ENCODE results near the gene MPZL3. TPM values are rescaled to one million over a fixed set of nuclear protein-coding genes. Genes with fewer than 3 reads are reported as not detected.

The MPZL3 gene
- polyA plus RNA-seq, 1 of the 3 experiments (the other 2 are of a cell fraction): 0.38 TPM

- TF ChIP-seq FOSL2 (IDR thresholded peaks at IDR 0.05; ENCODE audit: borderline replicate concordance, low read depth) (peak; percentile 20; the same call in 1 of the 2 replicates), EP300 (IDR thresholded peaks at IDR 0.05; ENCODE audit: borderline replicate concordance in 1 of 2, low read depth in 1 of 2, low read length in 1 of 2) (no peak)
- 7% methylated on average over 1 of the region's 1 CpG for WGBS (ENCODE audit: low lambda C conversion rate)
- DNase-seq: no peak
- no peaks in the 10 kb centered on the region for H3K9me2 ChIP-seq
- H3K36me3 ChIP-seq (replicated peaks in 1 of 2; ENCODE audit: control insufficient read depth in 1 of 2, insufficient read depth in 2 of 2, low read length in 1 of 2): no peaks in the 10 kb centered on the region
- no peak overlapping the region for H2AFZ ChIP-seq (ENCODE audit: low read depth)
- CTCF ChIA-PET: interaction anchor here (1.1 kb wide), 1 partner anchor 34 kb away, joined by 4 read pairs; no protein-coding TSS in a partner anchor
- H3K27me3 ChIP-seq (ENCODE audit: insufficient read depth): no peaks in the 10 kb centered on the region
- H3F3A ChIP-seq (replicated peaks; ENCODE audit: insufficient read depth): no peaks in the 10 kb centered on the region
- no peak overlapping the region; a peak in 1 of 4 replicates for H3K27ac ChIP-seq (ENCODE audit: low read depth in 2 of 2, low read length in 1 of 2)
- peaks cover 0 to 3% of the 10 kb centered on the region in 2 experiments; a peak in 1 of 4 replicates for H3K4me1 ChIP-seq (ENCODE audit: control insufficient read depth in 1 of 2, insufficient read depth in 2 of 2, low read depth in 1 of 2, low read length in 1 of 2)
- POLR2A ChIA-PET: interaction anchor here (0.6 kb wide), 1 partner anchor 62 kb away, joined by 3 read pairs; no protein-coding TSS in a partner anchor
- no peak overlapping the region; the same call in 1 of the 2 replicates for H3K9ac ChIP-seq
- H3K79me2 ChIP-seq (ENCODE audit: insufficient read depth): no peaks in the 10 kb centered on the region
- H3K4me2 ChIP-seq: peak overlapping the region; percentile 13; the same call in 1 of the 2 replicates
- no peaks in the 10 kb centered on the region for H3K9me3 ChIP-seq
- no peaks in the 10 kb centered on the region for H4K20me1 ChIP-seq (ENCODE audit: insufficient read depth)
- H3K4me3 ChIP-seq (ENCODE audit: low read depth in 2 of 2, low read length in 1 of 2): no peak overlapping the region
These were observed 25.1 kb upstream of the MPZL3 start for GRCh38 chr11:118277312-118277711.

GRCh38 chr11:118276422-118276821 is 24.3 kb upstream of the MPZL3 start:
- H3K27ac ChIP-seq (ENCODE audit: low read depth in 2 of 2, low read length in 1 of 2): no peak overlapping the region

More at GRCh38 chr11:118276422-118276821, 24.3 kb upstream of the MPZL3 start:
- ChIA-PET CTCF (interaction anchor here (1.5 kb wide), 1 partner anchor 20 kb away, joined by 3 read pairs; no protein-coding TSS in a partner anchor), POLR2A (no interaction called here)
- Histone ChIP-seq H3K79me2 (ENCODE audit: insufficient read depth) (no peaks in the 10 kb centered on the region), H2AFZ (ENCODE audit: low read depth) (no peak overlapping the region), H4K20me1 (ENCODE audit: insufficient read depth) (no peaks in the 10 kb centered on the region), H3K4me2 (no peak overlapping the region), H3K4me3 (ENCODE audit: low read depth in 2 of 2, low read length in 1 of 2) (no peak overlapping the region), H3K9ac (no peak overlapping the region), H3K9me3 (no peaks in the 10 kb centered on the region), H3K27me3 (ENCODE audit: insufficient read depth) (no peaks in the 10 kb centered on the region), H3K9me2 (no peaks in the 10 kb centered on the region), H3K36me3 (replicated peaks in 1 of 2; ENCODE audit: control insufficient read depth in 1 of 2, insufficient read depth in 2 of 2, low read length in 1 of 2) (no peaks in the 10 kb centered on the region), H3F3A (replicated peaks; ENCODE audit: insufficient read depth) (no peaks in the 10 kb centered on the region), H3K4me1 (ENCODE audit: control insufficient read depth in 1 of 2, insufficient read depth in 2 of 2, low read depth in 1 of 2, low read length in 1 of 2) (peaks cover 0 to 3% of the 10 kb centered on the region in 2 experiments; a peak in 1 of 4 replicates)
- WGBS (ENCODE audit: low lambda C conversion rate): 53% methylated on average over 1 of the region's 1 CpG
- DNase-seq: no peak
- TF ChIP-seq TEAD4 (IDR thresholded peaks at IDR 0.05; ENCODE audit: borderline replicate concordance, insufficient read depth) (no peak), FOSL2 (IDR thresholded peaks at IDR 0.05; ENCODE audit: borderline replicate concordance, low read depth) (no peak), CTCF (IDR thresholded peaks at IDR 0.05) (no peak), REST (IDR thresholded peaks at IDR 0.05; ENCODE audit: low read depth, low read length) (no peak), CHD2 (IDR thresholded peaks at IDR 0.05; ENCODE audit: low read length, partially characterized antibody) (no peak), RFX5 (IDR thresholded peaks at IDR 0.05; ENCODE audit: low read length) (no peak), NFIC (IDR thresholded peaks at IDR 0.05; ENCODE audit: borderline replicate concordance) (no peak), EP300 (IDR thresholded peaks at IDR 0.05; ENCODE audit: borderline replicate concordance in 1 of 2, low read depth in 1 of 2, low read length in 1 of 2) (no peak), USF2 (IDR thresholded peaks at IDR 0.05; ENCODE audit: borderline replicate concordance, low read depth, low read length) (no peak), TCF12 (IDR thresholded peaks at IDR 0.05) (no peak), ZBTB33 (IDR thresholded peaks at IDR 0.05; ENCODE audit: borderline replicate concordance, low read depth) (no peak), FOXM1 (IDR thresholded peaks at IDR 0.05; ENCODE audit: low read depth) (no peak), JUND (IDR thresholded peaks at IDR 0.05) (no peak), RAD21 (IDR thresholded peaks at IDR 0.05; ENCODE audit: low read length) (no peak), GABPA (IDR thresholded peaks at IDR 0.05; ENCODE audit: low read depth) (no peak)

All from SK-N-SH (cell line).